HepG2 (cell line): Measurements from ENCODE around the gene BOLA2B. TPM values are rescaled to one million over a fixed set of nuclear protein-coding genes. Genes with fewer than 3 reads are reported as not detected.
A peak's percentile ranks its signal among the peaks of the same experiment; 100 is the strongest.

ENCODE experiments used
- ATAC-seq: fragments of 200-7000 bp; cut with Tn5 transposase; 3 replicates; pipeline ENCODE4 v1.9.1; 2020; ENCODE audit warnings: mild to moderate bottlenecking, moderate library complexity
- BruUV-seq: library from RNA; stranded (reverse); fragments of 400-500 nt; replicated peaks from 2 replicates; lab custom pipeline; 2021; lab: Mats Ljungman, UMichigan
- CTCF ChIA-PET: fragments of 300-600 bp; formaldehyde crosslinking; extraction: SDS; loops from one replicate; lab custom pipeline; 2021; ENCODE audit warnings: low total read pairs, inconsistent platforms, low intra/inter-chr PET ratio; lab: Yijun Ruan, JAX
- POLR2A ChIA-PET: fragments of 350-600 bp; sonication (Branson Sonifier 250); formaldehyde crosslinking; loops from one replicate; lab custom pipeline; 2020; ENCODE audit warnings: antibody characterized with exemption, inconsistent platforms; lab: Yijun Ruan, JAX
- DNase-seq: peaks from one replicate; pipeline ENCODE4 v3.0.0-alpha.2; 2015; ENCODE audit warnings: low spot score
- FAIRE-seq: peaks from 3 replicates; lab custom pipeline; 2011; peaks lifted over from hg19 to GRCh38; lab: Jason Lieb, UNC
- H2AFZ ChIP-seq: one replicate; pipeline ENCODE4 v1.6.1; 2011; ENCODE audit warnings: low read length, inconsistent platforms
- H3K27ac ChIP-seq: fragments of 300-600 bp; 3 replicates; pipeline ENCODE4 v1.8.0; 2011; ENCODE audit warnings: mixed run types, mild to moderate bottlenecking, mixed read lengths, low read length, inconsistent platforms; ENCODE audit not compliant: insufficient read depth; ENCODE audit errors: extremely low read length
- H3K27me3 ChIP-seq, 2 experiments: fragments of 200-600 bp in 1 of 2; 2 replicates in 1 of 2; 3 replicates in 1 of 2; pipeline versions ENCODE4 v1.6.0 to v1.8.0; 2011; ENCODE audit warnings: low read length in 2 of 2, mild to moderate bottlenecking in 2 of 2, moderate library complexity in 2 of 2, inconsistent platforms in 1 of 2; ENCODE audit not compliant: insufficient read depth in 2 of 2, control insufficient read depth in 1 of 2
- H3K36me3 ChIP-seq, 2 experiments: fragments of 200-600 bp in 1 of 2; replicated peaks in 1 of 2; 2 replicates in 1 of 2; 3 replicates in 1 of 2; pipeline versions ENCODE4 v1.5.1 to v1.8.0; 2011; ENCODE audit warnings: low read length in 2 of 2, inconsistent platforms in 1 of 2; ENCODE audit not compliant: insufficient read depth in 2 of 2, control insufficient read depth in 1 of 2
- H3K4me1 ChIP-seq: 2 replicates; pipeline ENCODE4 v1.5.1; 2012; ENCODE audit warnings: low read length, inconsistent platforms; ENCODE audit not compliant: insufficient read depth
- H3K4me2 ChIP-seq: 2 replicates; pipeline ENCODE4 v1.6.0; 2011; ENCODE audit warnings: low read depth, low read length, inconsistent platforms
- H3K4me3 ChIP-seq, 3 experiments: fragments of 200-600 bp in 1 of 3; sonication (generic), shearing (Covaris generic) in 1 of 3; replicated peaks in 1 of 3; 2 replicates each; pipeline ENCODE4 v1.5.1; 2011 to 2016; ENCODE audit warnings: low read length in 3 of 3, inconsistent platforms in 2 of 3, low read depth in 2 of 3, mild to moderate bottlenecking in 2 of 3, control low read depth in 1 of 3, mixed read lengths in 1 of 3; ENCODE audit not compliant: insufficient read depth in 1 of 3
- H3K79me2 ChIP-seq: one replicate; pipeline ENCODE4 v1.6.1; 2011; ENCODE audit warnings: low read length, inconsistent platforms; ENCODE audit not compliant: insufficient read depth
- H3K9ac ChIP-seq: 2 replicates; pipeline ENCODE4 v1.6.0; 2011; ENCODE audit warnings: mild to moderate bottlenecking, low read depth, low read length, inconsistent platforms; ENCODE audit not compliant: insufficient read depth
- H3K9me3 ChIP-seq: 2 replicates; pipeline ENCODE4 v1.5.1; 2012; ENCODE audit warnings: mild to moderate bottlenecking, low read length
- H4K20me1 ChIP-seq: 2 replicates; pipeline ENCODE4 v1.6.0; 2011; ENCODE audit warnings: inconsistent platforms, mild to moderate bottlenecking, low read length, moderate library complexity; ENCODE audit not compliant: insufficient read depth
- AGO2 ChIP-seq: fragments of 200-400 bp; formaldehyde crosslinking; optimal IDR thresholded peaks from 2 replicates; pipeline ENCODE3; 2017; ENCODE audit warnings: mild to moderate bottlenecking, low read depth, low read length, moderate library complexity
- CREB1 ChIP-seq, 2 experiments: fragments of 450-650 bp in 1 of 2; IDR thresholded peaks; 2 replicates each; pipeline ENCODE4 v1.6.1; 2016 to 2017; ENCODE audit warnings: control low read depth in 1 of 2, mild to moderate bottlenecking in 1 of 2, missing compliant biosample characterization in 1 of 2, missing genetic modification characterization in 1 of 2
- KDM5B ChIP-seq: sonication (generic); formaldehyde crosslinking; IDR thresholded peaks from 2 replicates; pipeline ENCODE4 v1.4.0; 2020; ENCODE audit warnings: missing genetic modification reagents, mild to moderate bottlenecking, borderline replicate concordance
- PHB2 ChIP-seq: fragments of 450-650 bp; IDR thresholded peaks from 2 replicates; pipeline ENCODE4 v1.6.1; 2018; ENCODE audit not compliant: partially characterized antibody
- PHF21A ChIP-seq: sonication (generic); formaldehyde crosslinking; IDR thresholded peaks from 2 replicates; pipeline ENCODE4 v1.5.0; 2020; ENCODE audit warnings: mild to moderate bottlenecking, missing genetic modification reagents
- TBX3 ChIP-seq: fragments of 450-650 bp; IDR thresholded peaks from 2 replicates; pipeline ENCODE4 v1.6.1; 2017; ENCODE audit warnings: antibody characterized with exemption, mild to moderate bottlenecking, inconsistent platforms, borderline replicate concordance
- ZNF20 ChIP-seq: sonication (generic); formaldehyde crosslinking; IDR thresholded peaks from 2 replicates; pipeline ENCODE4 v1.4.0; 2020; ENCODE audit warnings: mild to moderate bottlenecking, moderate library complexity, missing genetic modification reagents
- ZNF232 ChIP-seq: sonication (generic); formaldehyde crosslinking; IDR thresholded peaks from 2 replicates; pipeline ENCODE4 v1.4.0; 2020; ENCODE audit warnings: missing genetic modification reagents, borderline replicate concordance
- ZNF33B ChIP-seq: sonication (generic); formaldehyde crosslinking; IDR thresholded peaks from 2 replicates; pipeline ENCODE4 v1.5.1; 2020; ENCODE audit warnings: mild to moderate bottlenecking, missing genetic modification reagents
- ZNF629 ChIP-seq: sonication (generic); formaldehyde crosslinking; conservative IDR thresholded peaks from 2 replicates; pipeline ENCODE4 v1.5.0; 2020; ENCODE audit warnings: missing genetic modification reagents
- ZNF776 ChIP-seq: sonication (generic); formaldehyde crosslinking; IDR thresholded peaks from 2 replicates; pipeline ENCODE4 v1.4.0; 2020; ENCODE audit warnings: mild to moderate bottlenecking, missing genetic modification reagents
- WGBS: methylation state at CpG from one replicate; pipeline ENCODE4 v1.1.6; 2017; ENCODE audit warnings: low lambda C conversion rate; 5-methylcytosine and 5-hydroxymethylcytosine counted together
- in situ Hi-C: cut with HindIII; loops from 2 replicates; pipeline ENCODE4 v1.10.0; 2017; ENCODE audit warnings: low pct_unique_long_range_greater_than_20kb; ENCODE audit not compliant: extremely low pct_ligation_motif_present
- intact Hi-C: fragments of 100-400 bp; cut with micrococcal nuclease; formaldehyde crosslinking; loops from one replicate; pipeline ENCODE4 v1.10.0; 2022; ENCODE audit not compliant: unreplicated experiment
- polyA plus RNA-seq, 8 experiments: library from polyadenylated mRNA; depleted of rRNA in 3 of 8; stranded (reverse) in 7 of 8; unstranded in 1 of 8; fragments of >200 nt; fragmentation: Illumina TruSeq in 4 of 8; extraction: Trizol in 4 of 8; gene quantifications; 2 replicates each; pipeline versions ENCODE4 v1.2.1 to v1.2.3, GENCODE V29; 2011 to 2016; ENCODE audit warnings: low read depth in 4 of 8, missing spikeins in 1 of 8, mixed read lengths in 1 of 8; ENCODE audit not compliant: insufficient read depth in 1 of 8
- total RNA-seq, 5 experiments: library from RNA; depleted of rRNA; stranded (reverse); fragments of >200 nt; fragmentation: Illumina TruSeq; extraction: Trizol; gene quantifications; 2 replicates each; pipeline ENCODE4 v1.2.3, GENCODE V29; 2016; ENCODE audit warnings: low read depth in 1 of 5
- TF ChIP-seq, protein P1 (sequence below): sonication (generic); formaldehyde crosslinking; IDR thresholded peaks from 2 replicates; pipeline ENCODE4 v1.5.1; 2020; ENCODE audit warnings: missing genetic modification reagents, mild to moderate bottlenecking, borderline replicate concordance
- TF ChIP-seq, protein P2 (sequence below): sonication (generic); formaldehyde crosslinking; IDR thresholded peaks from 2 replicates; pipeline ENCODE4 v1.5.0; 2020; ENCODE audit warnings: mild to moderate bottlenecking, missing genetic modification reagents, borderline replicate concordance

BOLA2B gene
- total and polyA plus RNA-seq, 2 of the 13 experiments (the other 11 are each of a cell fraction or from before 2014, with no cell fraction given), result 63.8 to 295 TPM

DNA sequence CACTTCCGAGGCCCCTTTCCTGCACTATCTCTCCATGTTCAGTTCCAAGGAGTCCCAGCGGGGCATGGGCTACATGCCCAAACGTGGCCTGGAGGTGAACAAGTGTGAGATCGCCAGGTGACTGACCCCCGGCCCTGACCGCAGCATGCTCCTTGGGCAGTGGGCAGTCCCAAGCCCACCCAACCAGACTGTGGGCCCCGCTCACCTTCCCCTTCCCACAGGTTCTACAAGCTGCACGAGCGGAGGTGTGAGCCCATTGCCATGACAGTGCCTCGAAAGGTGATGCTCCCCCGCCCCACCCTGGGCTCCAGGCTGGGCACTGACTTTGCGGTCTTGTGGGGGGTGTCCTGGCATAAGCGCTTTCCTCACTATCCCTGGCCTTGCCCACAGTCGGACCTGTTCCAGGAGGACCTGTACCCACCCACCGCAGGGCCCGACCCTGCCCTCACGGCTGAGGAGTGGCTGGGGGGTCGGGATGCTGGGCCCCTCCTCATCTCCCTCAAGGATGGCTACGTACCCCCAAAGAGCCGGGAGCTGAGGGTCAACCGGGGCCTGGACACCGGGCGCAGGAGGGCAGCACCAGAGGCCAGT is 5.4 kb downstream of the BOLA2B start:
- ChIA-PET POLR2A (no interaction called here), CTCF (no interaction called here)
- no peaks in the 10 kb centered on the region for H3K9me3 ChIP-seq
- BruUV-seq, result no TSS peak
- TF ChIP-seq, protein P1, sequence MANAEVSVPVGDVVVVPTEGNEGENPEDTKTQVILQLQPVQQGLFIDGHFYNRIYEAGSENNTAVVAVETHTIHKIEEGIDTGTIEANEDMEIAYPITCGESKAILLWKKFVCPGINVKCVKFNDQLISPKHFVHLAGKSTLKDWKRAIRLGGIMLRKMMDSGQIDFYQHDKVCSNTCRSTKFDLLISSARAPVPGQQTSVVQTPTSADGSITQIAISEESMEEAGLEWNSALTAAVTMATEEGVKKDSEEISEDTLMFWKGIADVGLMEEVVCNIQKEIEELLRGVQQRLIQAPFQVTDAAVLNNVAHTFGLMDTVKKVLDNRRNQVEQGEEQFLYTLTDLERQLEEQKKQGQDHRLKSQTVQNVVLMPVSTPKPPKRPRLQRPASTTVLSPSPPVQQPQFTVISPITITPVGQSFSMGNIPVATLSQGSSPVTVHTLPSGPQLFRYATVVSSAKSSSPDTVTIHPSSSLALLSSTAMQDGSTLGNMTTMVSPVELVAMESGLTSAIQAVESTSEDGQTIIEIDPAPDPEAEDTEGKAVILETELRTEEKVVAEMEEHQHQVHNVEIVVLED (CRISPR knock-in tag), result no peak
- no peak for TF ChIP-seq ZNF232 (CRISPR knock-in tag)
- 0 out of 2 replicates have a peak, but pooled peaks have one; percentile 15 for TF ChIP-seq ZNF629 (CRISPR knock-in tag)
- TF ChIP-seq ZNF33B, result no peak
- no peak for TF ChIP-seq CREB1 (IDR thresholded peaks at IDR 0.05)
- no peak for TF ChIP-seq CREB1 (CRISPR knock-in tag; IDR thresholded peaks at IDR 0.05)
- peak; percentile 75 for TF ChIP-seq AGO2
- no peak for TF ChIP-seq ZNF776 (CRISPR knock-in tag)
- no peak for TF ChIP-seq PHB2
- TF ChIP-seq, protein P2, sequence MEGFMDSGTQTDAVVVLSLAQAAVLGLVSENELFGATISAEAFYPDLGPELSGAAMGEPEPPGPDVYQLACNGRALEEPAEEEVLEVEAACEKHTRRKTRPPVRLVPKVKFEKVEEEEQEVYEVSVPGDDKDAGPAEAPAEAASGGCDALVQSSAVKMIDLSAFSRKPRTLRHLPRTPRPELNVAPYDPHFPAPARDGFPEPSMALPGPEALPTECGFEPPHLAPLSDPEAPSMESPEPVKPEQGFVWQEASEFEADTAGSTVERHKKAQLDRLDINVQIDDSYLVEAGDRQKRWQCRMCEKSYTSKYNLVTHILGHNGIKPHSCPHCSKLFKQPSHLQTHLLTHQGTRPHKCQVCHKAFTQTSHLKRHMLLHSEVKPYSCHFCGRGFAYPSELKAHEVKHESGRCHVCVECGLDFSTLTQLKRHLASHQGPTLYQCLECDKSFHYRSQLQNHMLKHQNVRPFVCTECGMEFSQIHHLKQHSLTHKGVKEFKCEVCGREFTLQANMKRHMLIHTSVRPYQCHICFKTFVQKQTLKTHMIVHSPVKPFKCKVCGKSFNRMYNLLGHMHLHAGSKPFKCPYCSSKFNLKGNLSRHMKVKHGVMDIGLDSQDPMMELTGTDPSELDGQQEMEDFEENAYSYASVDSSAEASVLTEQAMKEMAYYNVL (CRISPR knock-in tag), result no peak
- TF ChIP-seq PHF21A (CRISPR knock-in tag), result no peak
- no peak for TF ChIP-seq TBX3
- no peak for TF ChIP-seq ZNF20 (CRISPR knock-in tag)
- TF ChIP-seq KDM5B, result no peak
- FAIRE-seq (no peak), DNase-seq (no peak), ATAC-seq (no peak)
- H3K27me3 ChIP-seq, result no peaks in the 10 kb centered on the region
- H3K4me2 ChIP-seq, result no peak overlapping the region
- H2AFZ ChIP-seq, result no peak overlapping the region
- 100% methylated on average over 12 of the region's 23 CpGs for WGBS
- H3K27ac ChIP-seq, result no peak overlapping the region
- H3K36me3 ChIP-seq, result no peaks in the 10 kb centered on the region
- H3K4me3 ChIP-seq, result no peak overlapping the region
- H4K20me1 ChIP-seq, result no peaks in the 10 kb centered on the region
- H3K79me2 ChIP-seq, result no peaks in the 10 kb centered on the region
- in situ Hi-C loops, result no loop called here
- intact Hi-C loops, result no loop called here
- no peak overlapping the region for H3K9ac ChIP-seq
- H3K4me1 ChIP-seq, result peaks cover 24% of the 10 kb centered on the region
